ENCODE data around the gene SRGAP2C. TPM values are rescaled to one million over a fixed set of nuclear protein-coding genes. Genes with fewer than 3 reads are reported as not detected.
"Not testable (repeated sequence)": the region's sequence is repeated elsewhere in the genome, so short reads cannot be mapped to it uniquely, and the experiment has no call there.

Gene SRGAP2C
- polyA plus RNA-seq (ENCODE audit: insufficient read depth in 1 of 5, insufficient read length in 5 of 5, low replicate concordance in 1 of 5) = 10 to 100 TPM; 12.6 to 15.6 (median 15.2) TPM
- long read RNA-seq, donor 1, full-length matches to known transcripts = 2 of 2 reads
- long read RNA-seq, donor 1, partial matches to known transcripts = 0 of 2 reads
- long read RNA-seq, donor 1, other reads (novel, unspliced or antisense) = 0 of 2 reads
- long read RNA-seq, donor 2, full-length matches to known transcripts = 1 of 1 reads
- long read RNA-seq, donor 2, partial matches to known transcripts = 0 of 1 reads
- long read RNA-seq, donor 2, other reads (novel, unspliced or antisense) = 0 of 1 reads
- long read RNA-seq, donor 3, full-length matches to known transcripts = 1 of 1 reads
- long read RNA-seq, donor 3, partial matches to known transcripts = 0 of 1 reads
- long read RNA-seq, donor 3, other reads (novel, unspliced or antisense) = 0 of 1 reads
- long read RNA-seq, donor 4, full-length matches to known transcripts = 1 of 8 reads
- long read RNA-seq, donor 4, partial matches to known transcripts = 7 of 8 reads
- long read RNA-seq, donor 4, other reads (novel, unspliced or antisense) = 0 of 8 reads
- long read RNA-seq, donor 5 = 0 reads
- long read RNA-seq, donor 6, full-length matches to known transcripts = 3 of 3 reads
- long read RNA-seq, donor 6, partial matches to known transcripts = 0 of 3 reads
- long read RNA-seq, donor 6, other reads (novel, unspliced or antisense) = 0 of 3 reads
- long read RNA-seq, donor 7, full-length matches to known transcripts = 2 of 2 reads
- long read RNA-seq, donor 7, partial matches to known transcripts = 0 of 2 reads
- long read RNA-seq, donor 7, other reads (novel, unspliced or antisense) = 0 of 2 reads
- long read RNA-seq, donor 8, full-length matches to known transcripts = 1 of 1 reads
- long read RNA-seq, donor 8, partial matches to known transcripts = 0 of 1 reads
- long read RNA-seq, donor 8, other reads (novel, unspliced or antisense) = 0 of 1 reads

DNA sequence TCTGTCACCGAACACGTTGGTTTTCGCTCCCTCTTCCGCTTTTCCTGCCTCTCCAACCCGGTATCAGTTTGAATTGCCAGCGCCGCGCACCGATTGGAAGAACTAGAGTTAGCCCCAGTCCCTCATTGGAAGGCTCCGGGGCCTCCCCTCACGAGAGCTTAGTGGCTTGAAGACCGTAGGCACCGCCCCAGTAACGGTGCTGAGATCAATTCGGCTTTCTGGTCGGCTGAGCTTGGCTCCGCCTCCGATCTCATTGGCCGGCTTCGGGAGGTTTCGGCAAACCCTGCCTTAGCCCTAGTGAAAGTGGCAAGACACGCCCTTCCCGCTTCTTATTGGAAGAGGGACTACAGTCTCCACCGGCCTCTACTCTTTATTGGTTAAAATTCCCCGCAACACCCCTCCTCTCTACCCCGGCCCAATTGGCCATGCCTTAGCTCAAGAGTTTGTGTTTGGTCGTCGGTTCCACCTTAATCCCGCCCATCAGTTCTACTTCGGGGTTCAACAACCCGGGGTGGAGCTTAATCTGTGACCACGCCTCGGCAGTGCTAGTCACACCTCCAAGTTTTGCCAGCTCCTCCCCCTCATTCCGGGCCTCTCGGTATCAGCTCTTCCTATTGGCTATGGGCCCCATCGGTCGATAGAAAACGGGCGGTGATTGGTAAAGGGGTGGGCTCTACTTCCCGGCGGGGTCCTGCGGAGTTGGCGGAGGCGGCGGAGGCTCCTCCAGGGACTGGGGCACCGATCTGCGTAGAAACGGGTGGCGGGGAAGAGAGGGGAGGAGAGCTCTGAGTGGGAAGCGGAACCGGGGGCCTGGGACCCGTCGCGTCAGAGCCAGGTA lies at the start of gene SRGAP2C, which contains the start of gene FAM72B:
TSS of gene SRGAP2C (plus strand) at position 686 of the 838 bp plus-strand sequence. CDS start 2,472 bp downstream, outside the sequence.
TSS of gene FAM72B (minus strand) at position 51 of the 838 bp plus-strand sequence. CDS start 851 bp downstream, outside the sequence.
- DNase-seq = peak; percentile 93 to 95

- not testable (repeated sequence) for DNase-seq
These were observed 44.4 kb upstream of the SRGAP2C start for GRCh38 chr1:121140393-121140792.

DNA sequence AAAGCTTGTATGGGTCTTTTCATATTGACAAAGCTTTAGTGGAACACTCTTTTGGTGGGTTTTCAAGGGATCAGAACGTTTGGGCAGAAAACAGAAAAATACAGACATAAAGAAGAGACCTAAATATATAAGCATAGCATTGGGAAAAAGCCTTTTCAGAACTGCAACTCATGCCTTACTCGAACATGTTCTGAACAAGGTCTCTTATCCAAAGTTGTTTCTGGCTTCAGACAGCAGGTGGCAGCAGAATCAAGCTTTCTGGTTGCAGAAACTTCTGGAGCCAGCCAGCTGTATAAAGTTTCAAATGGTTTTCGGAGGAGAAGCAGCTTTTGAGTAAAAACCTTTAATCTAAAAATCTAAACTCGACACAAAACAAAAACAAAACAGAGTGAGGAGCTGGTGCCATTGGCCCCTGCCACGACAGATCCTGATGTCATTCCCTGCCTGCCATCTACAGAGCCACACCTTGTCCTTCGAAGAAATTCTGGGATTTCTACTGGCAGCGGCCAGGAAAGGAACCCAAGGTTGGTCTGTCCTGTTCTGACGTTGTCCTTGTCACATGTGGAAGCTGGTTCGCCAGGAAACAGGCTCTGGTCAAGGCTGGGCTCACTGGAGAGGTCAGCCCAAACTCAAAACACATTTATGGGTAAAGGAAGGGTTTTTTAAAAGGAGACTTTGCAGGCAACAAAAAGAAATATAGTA lies 36.1 kb upstream of the SRGAP2C start:
- DNase-seq = not testable (repeated sequence)

DNA sequence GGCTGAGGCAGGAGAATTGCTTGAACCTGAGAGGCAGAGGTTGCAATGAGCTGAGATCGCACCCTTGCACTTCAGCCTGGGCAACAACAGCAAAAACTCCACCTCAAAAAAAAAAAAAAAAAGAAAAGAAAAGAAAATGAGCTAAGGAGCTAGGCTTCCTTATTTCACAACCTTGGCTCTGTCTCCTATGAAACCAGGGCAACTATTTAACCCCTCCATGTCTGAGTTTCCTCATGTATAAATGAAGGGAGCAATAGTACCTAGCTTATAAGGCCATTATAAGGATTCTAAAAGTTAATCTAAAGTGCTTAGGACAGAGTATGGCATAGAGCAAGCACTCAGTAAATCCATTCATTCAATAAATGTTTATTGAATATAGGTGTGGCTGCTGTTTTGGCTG lies 33.5 kb upstream of the SRGAP2C start:
- DNase-seq = not testable (repeated sequence)

DNA sequence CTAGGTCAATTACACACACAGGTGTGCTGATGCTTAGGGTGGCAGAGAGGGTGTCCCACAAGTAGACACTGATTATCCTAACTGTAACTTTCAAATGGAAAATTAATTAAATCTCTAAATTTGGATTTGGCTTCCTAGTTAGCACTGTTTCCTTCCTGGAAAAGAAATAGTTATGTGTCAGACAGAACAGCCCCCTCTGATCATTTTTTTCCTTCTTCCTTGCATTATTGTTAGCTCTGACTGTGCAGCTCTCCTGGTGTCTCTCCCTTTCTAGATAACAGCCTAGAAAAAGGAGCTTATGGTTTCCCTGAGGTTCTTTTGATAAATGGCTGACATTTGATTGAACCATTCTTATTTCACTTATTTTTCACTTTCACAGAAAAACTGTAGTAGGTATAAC lies 32.0 kb upstream of the SRGAP2C start:
- DNase-seq = not testable (repeated sequence)

DNA sequence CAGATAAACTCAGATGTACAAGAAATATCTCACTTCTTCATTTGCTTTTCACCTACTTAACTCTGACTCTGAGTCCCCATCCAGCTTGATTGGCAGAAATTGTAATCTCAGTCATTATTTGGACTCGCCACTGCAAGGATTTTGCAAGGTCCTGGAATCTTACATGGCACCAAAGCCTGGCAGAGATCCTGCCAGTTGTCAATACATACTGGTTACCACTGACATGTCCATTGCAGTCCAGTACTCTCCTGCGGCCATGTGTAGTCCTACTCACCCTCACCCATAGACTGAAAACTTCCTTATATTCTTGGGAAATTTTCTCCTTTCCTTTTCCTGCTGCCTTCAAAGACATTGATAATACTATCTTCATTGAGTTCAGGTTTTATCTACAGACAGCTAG lies 30.0 kb upstream of the SRGAP2C start:
- DNase-seq = not testable (repeated sequence)

GRCh38 chr1:121155671-121156358 lies 29.0 kb upstream of the SRGAP2C start:
- peak in 1 of 2 donors; percentile 6 for DNase-seq

DNA sequence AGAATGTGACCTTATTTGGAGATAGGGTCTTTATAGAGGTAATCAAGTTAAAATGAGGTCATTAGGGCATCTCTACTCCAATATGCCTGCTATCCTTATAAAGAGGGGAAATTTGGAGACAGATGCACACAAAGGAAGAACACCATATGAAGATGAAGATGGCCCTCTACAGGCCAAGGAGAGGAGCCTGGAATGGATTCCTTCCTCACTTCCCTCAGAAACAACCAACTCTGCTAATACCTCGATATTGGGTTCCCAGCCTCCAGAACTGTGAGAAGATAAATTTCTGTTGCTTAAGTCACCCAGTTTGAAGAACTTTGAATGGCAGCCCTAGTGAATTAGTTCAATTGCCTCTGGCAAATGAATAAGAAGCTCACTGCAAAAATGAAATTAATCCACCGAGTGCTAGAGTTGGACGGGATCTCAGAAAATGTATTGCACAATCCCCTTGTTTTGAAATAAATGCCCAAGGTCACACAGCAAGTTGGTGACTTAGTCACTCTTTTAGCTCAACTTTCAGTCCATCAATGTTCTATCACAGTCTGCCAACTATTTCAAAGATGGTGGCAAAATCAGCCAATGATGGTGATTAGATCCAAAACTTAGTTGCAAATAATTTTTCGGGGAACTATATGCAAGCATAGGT lies 27.7 kb upstream of the SRGAP2C start:
- not testable (repeated sequence) for DNase-seq

- not testable (repeated sequence) for DNase-seq
These were observed 27.2 kb upstream of the SRGAP2C start for GRCh38 chr1:121157609-121158008.

- not testable (repeated sequence) for DNase-seq
These were observed 24.7 kb upstream of the SRGAP2C start for GRCh38 chr1:121160118-121160517.

GRCh38 chr1:121161199-121161901 lies 23.4 kb upstream of the SRGAP2C start:
- DNase-seq = not testable (repeated sequence)

- DNase-seq = not testable (repeated sequence)
These were observed 20.7 kb upstream of the SRGAP2C start for GRCh38 chr1:121163850-121164757.

- DNase-seq = not testable (repeated sequence)
These were observed 19.5 kb upstream of the SRGAP2C start for GRCh38 chr1:121165296-121165695.

GRCh38 chr1:121167225-121167738 lies 17.5 kb upstream of the SRGAP2C start:
- not testable (repeated sequence) for DNase-seq

- DNase-seq = not testable (repeated sequence)
These were observed 16.6 kb upstream of the SRGAP2C start for GRCh38 chr1:121168152-121168668.

DNA sequence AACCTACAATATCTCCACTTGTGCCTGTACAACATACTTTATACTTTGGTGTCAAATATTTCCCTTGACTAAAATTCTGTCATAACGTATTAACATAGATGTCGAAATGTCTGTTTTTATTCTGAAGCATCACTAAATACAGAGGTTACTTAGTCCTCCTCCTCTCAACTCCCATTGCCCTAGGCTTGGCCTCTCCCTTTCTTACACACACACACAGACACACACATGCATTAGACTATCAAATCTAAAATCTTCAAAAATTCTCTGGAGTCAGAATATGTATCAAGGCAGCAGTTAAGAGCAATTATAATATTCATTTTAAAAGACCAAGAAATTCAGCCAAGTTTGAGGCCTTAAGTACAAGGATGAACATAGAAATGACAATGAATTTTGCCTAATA lies 8.1 kb upstream of the SRGAP2C start:
- not testable (repeated sequence) for DNase-seq

GRCh38 chr1:121178197-121178596 lies 6.6 kb upstream of the SRGAP2C start:
- not testable (repeated sequence) for DNase-seq
